Hematopoietic multipotent progenitor cell treated with erythropoietin and hydrocortisone succinate and interleukin-3 and kit ligand, for 17 days (in vitro differentiated cells): Measurements from ENCODE around the gene BPGM.

ENCODE experiments used
- DNase-seq: peaks from one replicate; pipeline ENCODE4 v3.0.0-alpha.2; 2015; ENCODE audit warnings: low spot score

Gene BPGM

GRCh38 chr7:134720091-134720935 is 73.7 kb downstream of the BPGM start:
- no peak for DNase-seq

- DNase-seq, result no peak
Observed at GRCh38 chr7:134721171-134721570, 74.5 kb downstream of the BPGM start.

- no peak for DNase-seq
Observed at GRCh38 chr7:134722786-134723322, 76.2 kb downstream of the BPGM start.

- DNase-seq, result no peak
Observed at GRCh38 chr7:134723892-134724291, 77.2 kb downstream of the BPGM start.

GRCh38 chr7:134724606-134725005 is 78.0 kb downstream of the BPGM start:
- DNase-seq, result no peak

GRCh38 chr7:134726581-134726980 is 79.9 kb downstream of the BPGM start:
- no peak for DNase-seq

- no peak for DNase-seq
Observed at GRCh38 chr7:134727711-134728110, 81.1 kb downstream of the BPGM start.
